ENCODE data around the gene RMP24.

The RMP24 gene

DNA sequence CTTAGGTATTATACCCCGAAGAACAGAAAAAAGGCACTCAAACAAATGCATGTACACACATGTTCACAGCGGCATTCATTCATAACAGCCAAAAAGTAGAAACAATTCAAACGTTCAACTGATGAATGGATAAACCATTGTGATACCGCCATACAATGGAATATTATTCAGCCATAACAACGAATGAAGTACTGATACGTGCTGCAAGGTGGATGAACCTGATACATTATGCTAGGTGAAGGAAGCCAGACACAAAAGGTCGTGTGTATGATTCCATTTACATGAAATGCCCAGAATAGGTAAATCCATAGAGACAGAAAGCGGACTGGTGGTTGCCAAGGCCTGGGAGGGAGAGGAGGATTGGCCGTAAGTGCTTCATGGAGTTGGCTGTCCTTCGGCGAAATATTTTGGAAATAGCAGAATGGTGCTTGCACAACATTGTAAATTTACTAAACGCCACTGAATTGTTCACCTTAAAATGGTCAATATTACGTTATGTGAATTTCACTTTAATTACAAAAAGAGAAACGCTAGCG is 750 bp upstream of the RMP24 start:
- no peak for ATAC-seq
- Mint-ChIP-seq H3K4me3 (peak overlapping the region; percentile 83 to 100 (median 96)), H3K27ac (peak overlapping the region; percentile 91 to 99 (median 96)), H3K36me3 (peaks cover 5 to 20% (median 16%) of the 10 kb centered on the region in 5 donors), H3K27me3 (no peaks in the 10 kb centered on the region), H3K9me3 (no peaks in the 10 kb centered on the region), H3K4me1 (peaks cover 36 to 79% (median 70%) of the 10 kb centered on the region in 7 donors)
- Histone ChIP-seq H3K4me1 (ENCODE audit: control insufficient read depth in 2 of 2, insufficient read depth in 2 of 2, low read length in 2 of 2) (peaks cover 33% of the 10 kb centered on the region in 2 donors), H3K36me3 (ENCODE audit: control insufficient read depth in 2 of 3, insufficient read depth in 3 of 3, low read length in 3 of 3) (peaks cover 4 to 18% (median 6%) of the 10 kb centered on the region in 3 experiments), H3K4me3 (ENCODE audit: low read length) (peak overlapping the region; percentile 76), H3K27me3 (ENCODE audit: control insufficient read depth in 2 of 2, insufficient read depth in 2 of 2, low read length in 2 of 2) (no peaks in the 10 kb centered on the region), H3K9me3 (ENCODE audit: control insufficient read depth in 2 of 3, low read length in 3 of 3) (no peaks in the 10 kb centered on the region), H3K27ac (ENCODE audit: low read depth, low read length) (peak overlapping the region; percentile 82)
- POLR2A ChIA-PET, result interaction anchor here (0.7 to 3.5 kb wide), 5 partner anchors 95 to 850 kb away, joined by 3 to 17 read pairs (median 6); partner anchors contain the start of genes ELP2, INO80C, RPRD1A and SLC39A6
- CTCF ChIA-PET, result no interaction called here
- peak in 1 of 9 donors; percentile 24 for DNase-seq
- intact Hi-C loops (cut with micrococcal nuclease), result loop anchor here (1.0 to 5.0 kb wide), 22 partner anchors 21 to 1109 kb away; partner anchors contain the start of genes ELP2 (in 2 of the 2), INO80C (in 2 of the 2), RPRD1A (in 2 of the 2) and SLC39A6 (in 2 of the 2)

GRCh38 chr18:35973650-35974049 is 1.2 kb downstream of the RMP24 start:
- H3K4me3 ChIP-seq (ENCODE audit: low read length), result no peak overlapping the region
- Mint-ChIP-seq H3K36me3 (peaks cover 14 to 37% (median 28%) of the 10 kb centered on the region in 5 donors), H3K4me3 (peak overlapping the region; percentile 83 to 100 (median 96)), H3K4me1 (peaks cover 35 to 69% (median 55%) of the 10 kb centered on the region in 7 donors), H3K27me3 (no peaks in the 10 kb centered on the region), H3K27ac (peak overlapping the region; percentile 91 to 99 (median 96)), H3K9me3 (peaks cover 0 to 4% (median 0%) of the 10 kb centered on the region in 11 donors)
- no peak for ATAC-seq
- peaks cover 13 to 37% (median 15%) of the 10 kb centered on the region in 3 experiments for H3K36me3 ChIP-seq (ENCODE audit: control insufficient read depth in 2 of 3, insufficient read depth in 3 of 3, low read length in 3 of 3)
- no peaks in the 10 kb centered on the region for H3K9me3 ChIP-seq (ENCODE audit: control insufficient read depth in 2 of 3, low read length in 3 of 3)
- H3K27ac ChIP-seq (ENCODE audit: low read depth, low read length), result peak overlapping the region; percentile 82
- H3K27me3 ChIP-seq (ENCODE audit: control insufficient read depth in 2 of 2, insufficient read depth in 2 of 2, low read length in 2 of 2), result no peaks in the 10 kb centered on the region
- intact Hi-C loops (cut with micrococcal nuclease), result loop anchor here (2.0 to 5.0 kb wide), 4 partner anchors 391 to 1111 kb away; partner anchors contain the start of gene ZNF24 (in 1 of the 2)
- DNase-seq, result no peak
- peaks cover 33% of the 10 kb centered on the region in 2 donors for H3K4me1 ChIP-seq (ENCODE audit: control insufficient read depth in 2 of 2, insufficient read depth in 2 of 2, low read length in 2 of 2)
- ChIA-PET POLR2A (interaction anchor here (1.1 to 3.5 kb wide), 2 partner anchors 93 to 156 kb away, joined by 3 to 16 read pairs; partner anchors contain the start of genes ELP2 and RPRD1A), CTCF (interaction anchor here (0.6 kb wide), 1 partner anchor 1033 kb away, joined by 3 read pairs; no protein-coding TSS in a partner anchor)

GRCh38 chr18:35974181-35974580 is 1.7 kb downstream of the RMP24 start:
- intact Hi-C loops (cut with micrococcal nuclease), result loop anchor here (5.0 kb wide), 2 partner anchors 947 to 1112 kb away; no protein-coding TSS in a partner anchor
- no peak for DNase-seq
- H3K36me3 ChIP-seq (ENCODE audit: control insufficient read depth in 2 of 3, insufficient read depth in 3 of 3, low read length in 3 of 3), result peaks cover 13 to 42% (median 15%) of the 10 kb centered on the region in 3 experiments
- H3K9me3 Mint-ChIP-seq, result peaks cover 0 to 4% (median 0%) of the 10 kb centered on the region in 11 donors
- peak overlapping the region; percentile 27 to 99 (median 94) for H3K27ac Mint-ChIP-seq
- H3K27me3 Mint-ChIP-seq, result no peaks in the 10 kb centered on the region
- POLR2A ChIA-PET, result interaction anchor here (0.6 to 3.5 kb wide), 3 partner anchors 92 to 500 kb away, joined by 3 to 16 read pairs (median 3); partner anchors contain the start of genes ELP2 and RPRD1A
- no peak for ATAC-seq
- H3K36me3 Mint-ChIP-seq, result peaks cover 14 to 41% (median 32%) of the 10 kb centered on the region in 5 donors
- peaks cover 35 to 64% (median 51%) of the 10 kb centered on the region in 7 donors for H3K4me1 Mint-ChIP-seq
- peak overlapping the region; percentile 34 for H3K27ac ChIP-seq (ENCODE audit: low read depth, low read length)
- H3K4me1 ChIP-seq (ENCODE audit: control insufficient read depth in 2 of 2, insufficient read depth in 2 of 2, low read length in 2 of 2), result peaks cover 30 to 33% of the 10 kb centered on the region in 2 donors
- CTCF ChIA-PET, result no interaction called here
- peak overlapping the region; percentile 83 to 100 (median 96) for H3K4me3 Mint-ChIP-seq
- H3K4me3 ChIP-seq (ENCODE audit: low read length), result no peak overlapping the region
- no peaks in the 10 kb centered on the region for H3K27me3 ChIP-seq (ENCODE audit: control insufficient read depth in 2 of 2, insufficient read depth in 2 of 2, low read length in 2 of 2)
- H3K9me3 ChIP-seq (ENCODE audit: control insufficient read depth in 2 of 3, low read length in 3 of 3), result no peaks in the 10 kb centered on the region

DNA sequence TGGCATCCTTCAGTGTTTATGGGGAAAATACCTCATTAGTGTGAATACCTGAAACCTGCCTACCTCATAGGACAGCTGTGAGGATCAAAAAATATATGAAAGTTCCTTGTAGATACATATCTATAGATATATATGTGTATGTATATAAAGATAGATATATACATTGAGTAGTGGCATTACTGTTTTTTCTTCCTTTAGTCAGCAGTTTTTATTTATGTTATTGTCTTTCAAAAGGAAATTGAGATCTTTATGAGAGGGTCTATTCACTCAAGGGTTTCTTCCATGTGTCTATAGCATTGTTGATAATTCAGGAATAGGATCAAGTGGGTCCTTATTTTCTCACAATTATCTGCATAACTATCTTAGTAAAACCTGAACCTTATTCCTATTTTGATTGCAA is 6.6 kb downstream of the RMP24 start:
- CTCF ChIA-PET, result no interaction called here
- intact Hi-C loops (cut with micrococcal nuclease), result no loop called here

GRCh38 chr18:35982409-35983114 is 10.1 kb downstream of the RMP24 start:
- intact Hi-C loops (cut with micrococcal nuclease), result no loop called here
- ATAC-seq (no peak), DNase-seq (no peak)
- no peaks in the 10 kb centered on the region for H3K27me3 ChIP-seq (ENCODE audit: control insufficient read depth in 2 of 2, insufficient read depth in 2 of 2, low read length in 2 of 2)
- ChIA-PET POLR2A (no interaction called here), CTCF (no interaction called here)
- H3K4me1 Mint-ChIP-seq, result peaks cover 0 to 4% (median 0%) of the 10 kb centered on the region in 7 donors
- no peak overlapping the region for H3K4me3 ChIP-seq (ENCODE audit: low read length)
- no peak overlapping the region for H3K27ac ChIP-seq (ENCODE audit: low read depth, low read length)
- H3K9me3 ChIP-seq (ENCODE audit: control insufficient read depth in 2 of 3, low read length in 3 of 3), result no peaks in the 10 kb centered on the region
- peaks cover 21 to 62% (median 52%) of the 10 kb centered on the region in 5 donors for H3K36me3 Mint-ChIP-seq
- no peak overlapping the region for H3K27ac Mint-ChIP-seq
- peaks cover 4 to 46% (median 5%) of the 10 kb centered on the region in 3 experiments for H3K36me3 ChIP-seq (ENCODE audit: control insufficient read depth in 2 of 3, insufficient read depth in 3 of 3, low read length in 3 of 3)
- peaks cover 0 to 11% (median 2%) of the 10 kb centered on the region in 11 donors for H3K9me3 Mint-ChIP-seq
- H3K4me1 ChIP-seq (ENCODE audit: control insufficient read depth in 2 of 2, insufficient read depth in 2 of 2, low read length in 2 of 2), result no peaks in the 10 kb centered on the region
- no peak overlapping the region for H3K4me3 Mint-ChIP-seq
- no peaks in the 10 kb centered on the region for H3K27me3 Mint-ChIP-seq

More for the DNA sequence above, 6.6 kb downstream of the RMP24 start:
- Mint-ChIP-seq H3K4me3 (no peak overlapping the region), H3K4me1 (peaks cover 3 to 26% (median 15%) of the 10 kb centered on the region in 7 donors), H3K27ac (no peak overlapping the region), H3K36me3 (peaks cover 29 to 76% (median 64%) of the 10 kb centered on the region in 5 donors), H3K9me3 (peaks cover 0 to 11% (median 2%) of the 10 kb centered on the region in 11 donors), H3K27me3 (no peaks in the 10 kb centered on the region)
- POLR2A ChIA-PET, result no interaction called here
- Histone ChIP-seq H3K9me3 (ENCODE audit: control insufficient read depth in 2 of 3, low read length in 3 of 3) (no peaks in the 10 kb centered on the region), H3K27ac (ENCODE audit: low read depth, low read length) (no peak overlapping the region), H3K36me3 (ENCODE audit: control insufficient read depth in 2 of 3, insufficient read depth in 3 of 3, low read length in 3 of 3) (peaks cover 13 to 62% (median 15%) of the 10 kb centered on the region in 3 experiments), H3K4me1 (ENCODE audit: control insufficient read depth in 2 of 2, insufficient read depth in 2 of 2, low read length in 2 of 2) (peaks cover 2 to 4% of the 10 kb centered on the region in 2 donors), H3K4me3 (ENCODE audit: low read length) (no peak overlapping the region), H3K27me3 (ENCODE audit: control insufficient read depth in 2 of 2, insufficient read depth in 2 of 2, low read length in 2 of 2) (no peaks in the 10 kb centered on the region)
- DNase-seq, result no peak
- no peak for ATAC-seq

- intact Hi-C loops (cut with micrococcal nuclease), result no loop called here
- H3K4me3 ChIP-seq (ENCODE audit: low read length), result no peak overlapping the region
- DNase-seq, result no peak
- peaks cover 0 to 2% (median 0%) of the 10 kb centered on the region in 7 donors for H3K4me1 Mint-ChIP-seq
- H3K4me3 Mint-ChIP-seq, result no peak overlapping the region
- peaks cover 0 to 11% (median 2%) of the 10 kb centered on the region in 11 donors for H3K9me3 Mint-ChIP-seq
- ChIA-PET POLR2A (no interaction called here), CTCF (no interaction called here)
- H3K36me3 Mint-ChIP-seq, result peaks cover 15 to 58% (median 48%) of the 10 kb centered on the region in 5 donors
- no peaks in the 10 kb centered on the region for H3K27me3 Mint-ChIP-seq
- no peak overlapping the region for H3K27ac ChIP-seq (ENCODE audit: low read depth, low read length)
- no peaks in the 10 kb centered on the region for H3K4me1 ChIP-seq (ENCODE audit: control insufficient read depth in 2 of 2, insufficient read depth in 2 of 2, low read length in 2 of 2)
- H3K9me3 ChIP-seq (ENCODE audit: control insufficient read depth in 2 of 3, low read length in 3 of 3), result no peaks in the 10 kb centered on the region
- peak overlapping the region in 1 of 9 donors; percentile 28 for H3K27ac Mint-ChIP-seq
- peaks cover 0 to 40% (median 0%) of the 10 kb centered on the region in 3 experiments for H3K36me3 ChIP-seq (ENCODE audit: control insufficient read depth in 2 of 3, insufficient read depth in 3 of 3, low read length in 3 of 3)
- no peak for ATAC-seq
- H3K27me3 ChIP-seq (ENCODE audit: control insufficient read depth in 2 of 2, insufficient read depth in 2 of 2, low read length in 2 of 2), result no peaks in the 10 kb centered on the region
Measured at GRCh38 chr18:35983147-35983546, 10.7 kb downstream of the RMP24 start.
